ENCODE results near the gene RAP1B. TPM values are rescaled to one million over a fixed set of nuclear protein-coding genes. Genes with fewer than 3 reads are reported as not detected.

The RAP1B gene
- polyA plus RNA-seq, 1 donor = 253 TPM

DNA sequence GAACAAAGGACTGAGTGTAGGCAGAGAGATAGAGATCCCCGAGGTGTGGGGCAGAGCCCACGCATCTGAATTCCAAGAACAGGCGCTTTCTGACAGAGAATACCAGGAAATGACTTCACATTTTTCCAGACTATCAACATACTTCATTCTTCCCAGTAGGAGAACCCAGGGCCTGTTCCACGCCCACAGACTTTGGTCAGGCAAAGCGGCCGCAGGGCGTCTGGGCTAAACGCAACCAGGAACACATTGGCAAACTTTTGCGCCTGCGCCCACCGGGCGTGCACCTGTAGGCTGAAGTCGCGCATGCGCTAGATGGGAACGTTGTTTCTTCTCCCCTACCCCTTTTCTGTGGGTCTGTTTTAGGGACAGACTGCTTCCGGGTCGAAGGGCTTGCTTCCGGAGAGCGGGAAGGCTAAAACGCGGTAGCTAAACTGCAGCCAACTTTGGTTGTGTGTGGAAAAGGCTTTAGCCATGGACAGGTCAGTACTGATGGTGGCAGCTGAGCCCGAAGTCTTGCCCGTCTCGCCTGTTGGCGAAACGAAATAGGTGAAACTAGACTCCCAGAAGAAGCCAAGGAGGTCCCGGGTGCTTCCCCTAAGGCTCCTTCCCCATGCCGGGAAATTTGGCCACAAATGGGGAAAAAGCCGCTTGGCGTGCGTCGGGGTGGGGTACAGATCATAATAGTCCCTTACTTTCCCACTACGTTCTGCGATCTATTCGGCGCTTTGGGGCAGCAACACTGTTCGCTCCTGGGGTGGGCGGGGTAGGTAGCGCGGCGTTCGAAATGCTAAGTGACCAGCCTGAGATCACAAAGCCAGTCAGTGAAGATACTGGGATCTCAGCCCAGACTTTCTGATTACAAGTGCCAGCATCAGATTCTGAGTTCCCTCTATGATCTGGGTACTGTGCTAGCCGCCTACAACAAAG, 76.2 kb downstream of the RAP1B start, which contains the start of gene NUP107:
NUP107 (plus strand) TSS at position 384 of the 927 bp plus-strand sequence; CDS start at position 472, 88 bp downstream.
- Histone ChIP-seq H3K36me3 (ENCODE audit: control insufficient read depth, insufficient read depth, low read length) (peaks cover 7% of the 10 kb centered on the region), H3K27ac (ENCODE audit: low read length) (peak within 1 kb of the TSS; percentile 92), H3K9me3 (ENCODE audit: control insufficient read depth, low read depth, low read length) (no peaks in the 10 kb centered on the region), H3K27me3 (ENCODE audit: control insufficient read depth, insufficient read depth, low read length) (no peaks in the 10 kb centered on the region), H3K4me3 (ENCODE audit: low read length) (peak within 1 kb of the TSS; percentile 79), H3K4me1 (ENCODE audit: control insufficient read depth, insufficient read depth, low read length) (peaks cover 4% of the 10 kb centered on the region)
- no CpG with 5 or more reads among the region's 44 CpGs for WGBS (ENCODE audit: insufficient coverage, low lambda C conversion rate)
- DNase-seq = peak; percentile 99

DNA sequence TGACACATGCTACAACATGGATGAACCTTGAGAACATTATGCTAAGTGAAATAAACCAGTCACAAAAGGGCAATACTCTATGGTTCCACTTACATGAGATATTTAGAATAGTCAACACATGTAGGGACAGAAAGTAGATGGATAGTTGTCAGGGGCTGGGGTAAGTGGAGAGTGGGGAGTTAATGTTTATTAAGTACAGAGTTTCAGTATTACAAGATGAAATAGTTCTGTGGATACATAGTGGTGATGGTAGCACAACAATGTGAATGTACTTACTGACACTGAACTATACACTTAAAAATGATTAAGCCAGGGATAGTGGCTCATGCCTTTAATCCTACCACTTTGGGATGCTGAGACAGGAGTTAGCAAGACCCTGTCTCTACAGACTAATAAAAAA, 84.8 kb downstream of the RAP1B start:
- no peak for DNase-seq
- H3K9me3 ChIP-seq (ENCODE audit: control insufficient read depth, low read depth, low read length) = no peaks in the 10 kb centered on the region
- H3K27me3 ChIP-seq (ENCODE audit: control insufficient read depth, insufficient read depth, low read length) = no peaks in the 10 kb centered on the region
- H3K4me3 ChIP-seq (ENCODE audit: low read length) = no peak overlapping the region
- no peaks in the 10 kb centered on the region for H3K4me1 ChIP-seq (ENCODE audit: control insufficient read depth, insufficient read depth, low read length)
- H3K27ac ChIP-seq (ENCODE audit: low read length) = no peak overlapping the region
- peaks cover 52% of the 10 kb centered on the region for H3K36me3 ChIP-seq (ENCODE audit: control insufficient read depth, insufficient read depth, low read length)

- Histone ChIP-seq H3K9me3 (ENCODE audit: control insufficient read depth, low read depth, low read length) (no peaks in the 10 kb centered on the region), H3K27ac (ENCODE audit: low read length) (no peak overlapping the region), H3K27me3 (ENCODE audit: control insufficient read depth, insufficient read depth, low read length) (no peaks in the 10 kb centered on the region), H3K4me3 (ENCODE audit: low read length) (no peak overlapping the region), H3K36me3 (ENCODE audit: control insufficient read depth, insufficient read depth, low read length) (peaks cover 50% of the 10 kb centered on the region), H3K4me1 (ENCODE audit: control insufficient read depth, insufficient read depth, low read length) (no peaks in the 10 kb centered on the region)
- no peak for DNase-seq
- no CpG with 5 or more reads among the region's 1 CpG for WGBS (ENCODE audit: insufficient coverage, low lambda C conversion rate)
These were observed 88.8 kb downstream of the RAP1B start for GRCh38 chr12:68699486-68699885.

Other genes with a start within 250 kb of the RAP1B start
- 50.0 TPM for gene NUP107, start 76.1 kb downstream of the RAP1B start, polyA plus RNA-seq
- gene SLC35E3, start 135.3 kb downstream of the RAP1B start, polyA plus RNA-seq = 8.3 TPM
- gene MDM2, start 197.3 kb downstream of the RAP1B start, polyA plus RNA-seq = 34.9 TPM

All from large intestine (tissue), 3 donors.